ENCODE data around the gene SFMBT1. TPM values are rescaled to one million over a fixed set of nuclear protein-coding genes. Genes with fewer than 3 reads are reported as not detected.

Gene SFMBT1
- total and polyA plus RNA-seq, 2 experiments from 2014 or later = 3.4 to 6.1 TPM

- peak within 1 kb of the TSS; percentile 57 for H3K4me3 ChIP-seq
- no peaks in the 10 kb centered on the region for H3K9me3 ChIP-seq (ENCODE audit: low read depth)
- peaks cover 6% of the 10 kb centered on the region for H3K4me1 ChIP-seq (ENCODE audit: low read depth)
- no peak for TF ChIP-seq CTCF (IDR thresholded peaks at IDR 0.05; ENCODE audit: low read depth, low read length)
- peaks cover 4% of the 10 kb centered on the region for H3K27me3 ChIP-seq
- no peaks in the 10 kb centered on the region for H3K36me3 ChIP-seq
- peak; percentile 82 to 91 for DNase-seq (ENCODE audit: low read depth in 1 of 2, low spot score in 1 of 2)
- H3K27ac ChIP-seq = no peak within 1 kb of the TSS
Observed at GRCh38 chr3:52897130-52898122, 148.4 kb downstream of the SFMBT1 start, which contains the start of gene STIMATE. Gene STIMATE (minus strand): TSS chr3:52897548. CDS start chr3:52897450, 98 bp downstream.

GRCh38 chr3:52896613-52897012 lies 149.3 kb downstream of the SFMBT1 start:
- peak overlapping the region; percentile 57 for H3K4me3 ChIP-seq
- H3K4me1 ChIP-seq (ENCODE audit: low read depth) = peaks cover 6% of the 10 kb centered on the region
- no peak overlapping the region for H3K27ac ChIP-seq
- no peaks in the 10 kb centered on the region for H3K36me3 ChIP-seq
- H3K9me3 ChIP-seq (ENCODE audit: low read depth) = no peaks in the 10 kb centered on the region
- H3K27me3 ChIP-seq = peaks cover 4% of the 10 kb centered on the region
- DNase-seq (ENCODE audit: low read depth in 1 of 2, low spot score in 1 of 2) = peak in 1 of 2 donors; percentile 10
- no peak for TF ChIP-seq CTCF (IDR thresholded peaks at IDR 0.05; ENCODE audit: low read depth, low read length)

- Histone ChIP-seq H3K9me3 (ENCODE audit: low read depth) (no peaks in the 10 kb centered on the region), H3K4me3 (no peak overlapping the region), H3K27me3 (peaks cover 4% of the 10 kb centered on the region), H3K36me3 (no peaks in the 10 kb centered on the region), H3K27ac (no peak overlapping the region), H3K4me1 (ENCODE audit: low read depth) (peaks cover 6% of the 10 kb centered on the region)
- TF ChIP-seq CTCF (IDR thresholded peaks at IDR 0.05; ENCODE audit: low read depth, low read length) = no peak
- DNase-seq (ENCODE audit: low read depth in 1 of 2, low spot score in 1 of 2) = no peak
Observed at GRCh38 chr3:52896151-52896550, 149.7 kb downstream of the SFMBT1 start.

- Histone ChIP-seq H3K4me1 (ENCODE audit: low read depth) (peaks cover 6% of the 10 kb centered on the region), H3K27me3 (peaks cover 4% of the 10 kb centered on the region), H3K36me3 (no peaks in the 10 kb centered on the region), H3K9me3 (ENCODE audit: low read depth) (no peaks in the 10 kb centered on the region), H3K4me3 (no peak overlapping the region), H3K27ac (no peak overlapping the region)
- TF ChIP-seq CTCF (IDR thresholded peaks at IDR 0.05; ENCODE audit: low read depth, low read length) = no peak
- DNase-seq (ENCODE audit: low read depth in 1 of 2, low spot score in 1 of 2) = no peak
Observed at GRCh38 chr3:52895418-52895817, 150.5 kb downstream of the SFMBT1 start.

GRCh38 chr3:52894756-52895155 lies 151.1 kb downstream of the SFMBT1 start:
- Histone ChIP-seq H3K9me3 (ENCODE audit: low read depth) (no peaks in the 10 kb centered on the region), H3K4me1 (ENCODE audit: low read depth) (peaks cover 6% of the 10 kb centered on the region), H3K27ac (no peak overlapping the region), H3K36me3 (no peaks in the 10 kb centered on the region), H3K4me3 (no peak overlapping the region), H3K27me3 (peaks cover 4% of the 10 kb centered on the region)
- TF ChIP-seq CTCF (IDR thresholded peaks at IDR 0.05; ENCODE audit: low read depth, low read length) = no peak
- no peak for DNase-seq (ENCODE audit: low read depth in 1 of 2, low spot score in 1 of 2)

Measured in cardiac muscle cell (in vitro differentiated cells and primary cell).